ENCODE results near the gene DCAF15. TPM values are rescaled to one million over a fixed set of nuclear protein-coding genes. Genes with fewer than 3 reads are reported as not detected.
"Not testable (repeated sequence)": the region's sequence is repeated elsewhere in the genome, so short reads cannot be mapped to it uniquely, and the experiment has no call there.

The DCAF15 gene
- total RNA-seq, 1 donor from 2014 or later, result 83.4 TPM

DNA sequence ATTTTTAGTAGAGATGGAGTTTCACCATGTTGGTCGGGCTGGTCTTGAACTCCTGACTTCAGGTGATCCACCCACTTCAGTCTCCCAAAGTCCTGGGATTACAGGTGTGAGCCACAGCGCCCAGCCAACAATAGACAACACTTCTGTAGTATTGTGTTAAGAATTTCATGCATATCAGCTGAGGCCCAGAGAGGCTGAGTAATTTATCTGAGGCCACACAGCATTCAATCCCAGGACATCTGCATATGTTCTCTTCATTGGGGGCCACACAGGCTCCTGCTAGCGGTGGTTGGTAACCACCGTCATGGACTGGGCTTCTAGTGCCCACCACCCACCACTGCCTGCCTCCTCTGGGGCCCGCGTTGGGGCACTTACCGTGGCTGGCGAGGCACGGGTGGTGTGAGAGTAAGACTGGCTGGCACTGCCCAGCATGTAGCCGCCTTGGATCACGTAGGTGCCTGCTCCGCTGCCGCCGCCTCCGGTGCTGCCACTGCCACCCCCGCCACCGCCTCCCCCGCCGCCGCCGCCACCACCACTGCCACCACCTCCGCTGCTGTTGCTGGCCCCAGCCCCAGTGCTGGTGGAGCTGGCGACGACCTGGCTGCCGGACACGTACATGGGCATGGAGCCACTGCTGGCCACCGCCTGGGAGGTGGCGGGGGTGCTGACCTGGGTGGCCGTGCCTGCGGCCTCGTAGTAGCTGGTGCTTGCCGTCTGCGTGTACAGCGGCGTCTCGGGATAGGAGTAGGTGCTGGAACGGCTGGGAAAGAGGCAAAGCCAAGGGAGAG lies 20.3 kb downstream of the DCAF15 start:
- no peak for DNase-seq
- Mint-ChIP-seq H3K36me3 (ENCODE audit: low read depth) (peaks cover 52% of the 10 kb centered on the region), H3K9me3 (no peaks in the 10 kb centered on the region), H3K27me3 (no peaks in the 10 kb centered on the region), H3K27ac (no peak overlapping the region), H3K4me3 (no peak overlapping the region), H3K4me1 (peaks cover 3% of the 10 kb centered on the region)
- TF ChIP-seq CTCF (IDR thresholded peaks at IDR 0.05), result no peak
- intact Hi-C loops (cut with micrococcal nuclease), result no loop called here
- ChIA-PET CTCF (interaction anchor here (0.6 kb wide), 1 partner anchor 321 kb away, joined by 3 read pairs; no protein-coding TSS in a partner anchor), POLR2A (no interaction called here)
- ATAC-seq (ENCODE audit: low read depth), result no peak

DNA sequence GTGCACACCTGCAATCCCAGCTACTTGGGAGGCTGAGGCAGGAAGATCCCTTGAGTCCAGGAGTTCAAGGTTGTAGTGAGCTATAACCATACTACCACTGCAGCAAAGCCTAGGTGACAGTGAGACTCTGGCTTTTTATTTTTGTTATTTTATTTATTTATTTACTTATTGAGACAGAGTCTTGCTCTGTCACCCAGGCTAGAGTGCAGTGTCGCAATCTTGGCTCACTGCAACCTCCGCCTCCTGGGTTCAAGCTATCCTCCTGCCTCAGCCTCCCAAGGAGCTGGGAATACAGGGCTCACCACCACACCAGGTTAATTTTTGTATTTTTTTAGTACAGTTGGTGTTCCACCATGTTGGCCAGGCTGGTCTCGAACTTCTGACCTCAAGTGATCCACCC lies 21.2 kb downstream of the DCAF15 start:
- intact Hi-C loops (cut with micrococcal nuclease); H3K4me3 Mint-ChIP-seq: not testable (repeated sequence)

DNA sequence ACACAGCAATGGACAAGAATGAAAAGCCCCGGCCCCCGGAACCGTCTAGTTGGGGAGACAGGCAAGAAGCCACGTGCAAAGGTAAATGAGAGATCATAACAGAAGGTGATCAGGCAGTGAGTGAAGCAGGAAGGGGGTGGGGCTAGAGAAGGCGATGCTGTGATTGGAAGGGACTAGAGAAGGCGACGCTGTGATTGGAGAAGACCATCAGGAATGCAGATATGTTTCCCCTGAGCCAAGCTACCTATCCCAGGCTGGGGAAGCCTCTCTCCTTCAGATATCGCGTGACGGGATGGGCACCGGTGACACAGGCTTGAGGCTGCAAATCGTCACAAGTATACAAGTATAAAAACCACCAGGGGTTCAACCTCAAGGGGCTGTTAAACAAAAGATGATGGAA lies 21.8 kb downstream of the DCAF15 start:
- Mint-ChIP-seq H3K27me3 (no peaks in the 10 kb centered on the region), H3K4me3 (no peak overlapping the region), H3K4me1 (peaks cover 8% of the 10 kb centered on the region), H3K9me3 (no peaks in the 10 kb centered on the region), H3K27ac (no peak overlapping the region), H3K36me3 (ENCODE audit: low read depth) (peaks cover 38% of the 10 kb centered on the region)
- CTCF ChIA-PET, result no interaction called here
- DNase-seq (no peak), ATAC-seq (ENCODE audit: low read depth) (peak; percentile 37)
- no peak for TF ChIP-seq CTCF (IDR thresholded peaks at IDR 0.05)
- POLR2A ChIA-PET, result no interaction called here
- intact Hi-C loops (cut with micrococcal nuclease), result no loop called here

More for the DNA sequence above, 21.2 kb downstream of the DCAF15 start:
- H3K27me3 Mint-ChIP-seq; ATAC-seq (ENCODE audit: low read depth); DNase-seq; CTCF ChIA-PET; H3K4me1 Mint-ChIP-seq; H3K27ac Mint-ChIP-seq; POLR2A ChIA-PET; H3K9me3 Mint-ChIP-seq: not testable (repeated sequence)
- peaks cover 44% of the 10 kb centered on the region for H3K36me3 Mint-ChIP-seq (ENCODE audit: low read depth)

- TF ChIP-seq CTCF (IDR thresholded peaks at IDR 0.05), result no peak
- Mint-ChIP-seq H3K27ac (no peak overlapping the region), H3K27me3 (no peaks in the 10 kb centered on the region), H3K36me3 (ENCODE audit: low read depth) (peaks cover 29% of the 10 kb centered on the region), H3K4me1 (peaks cover 19% of the 10 kb centered on the region), H3K9me3 (no peaks in the 10 kb centered on the region), H3K4me3 (no peak overlapping the region)
- ChIA-PET POLR2A (no interaction called here), CTCF (interaction anchor here (0.5 to 1.9 kb wide), 2 partner anchors 56 to 1009 kb away, joined by 3 to 4 read pairs; partner anchors contain the start of gene IL27RA)
- intact Hi-C loops (cut with micrococcal nuclease), result no loop called here
- DNase-seq (no peak), ATAC-seq (ENCODE audit: low read depth) (no peak)
Observed at GRCh38 chr19:13975870-13976269, 23.6 kb downstream of the DCAF15 start.

DNA sequence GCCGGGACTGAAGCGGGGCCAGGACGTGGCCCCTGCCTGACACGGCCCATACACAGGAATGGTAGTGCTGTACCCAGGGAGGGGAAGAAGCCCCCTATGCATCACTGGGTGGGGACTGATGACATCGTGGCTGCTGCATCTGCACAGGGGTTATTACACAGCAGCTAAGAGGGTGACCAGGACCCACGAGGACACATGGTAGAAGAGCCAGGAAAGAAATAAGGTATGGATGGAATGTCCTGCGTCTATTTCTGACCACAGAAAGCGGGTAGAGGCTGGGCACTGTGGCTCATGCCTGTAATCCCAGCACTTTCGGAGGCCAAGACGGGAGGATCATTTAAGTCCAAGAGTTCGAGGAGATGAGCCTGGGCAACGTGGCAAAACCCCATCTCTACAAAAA lies 24.1 kb downstream of the DCAF15 start:
- POLR2A ChIA-PET, result interaction anchor here (0.5 kb wide), 1 partner anchor 313 kb away, joined by 3 read pairs; no protein-coding TSS in a partner anchor

More for the DNA sequence above, 24.1 kb downstream of the DCAF15 start:
- no peaks in the 10 kb centered on the region for H3K9me3 Mint-ChIP-seq
- no peak for ATAC-seq (ENCODE audit: low read depth)
- CTCF ChIA-PET, result interaction anchor here (1.9 kb wide), 1 partner anchor 55 kb away, joined by 4 read pairs; the partner anchor contains the start of gene IL27RA
- H3K27me3 Mint-ChIP-seq, result no peaks in the 10 kb centered on the region
- peaks cover 29% of the 10 kb centered on the region for H3K36me3 Mint-ChIP-seq (ENCODE audit: low read depth)
- intact Hi-C loops (cut with micrococcal nuclease), result no loop called here
- no peak for DNase-seq
- H3K4me1 Mint-ChIP-seq, result peaks cover 24% of the 10 kb centered on the region
- H3K4me3 Mint-ChIP-seq, result no peak overlapping the region
- TF ChIP-seq CTCF (IDR thresholded peaks at IDR 0.05), result no peak
- H3K27ac Mint-ChIP-seq, result no peak overlapping the region

Measured in activated B cell treated with CpG ODN at 0.5 μM for 24 hours (primary cell).